GM12892 (cell line): ENCODE measurements around the gene PROCR.
"Not testable (repeated sequence)": the region's sequence is repeated elsewhere in the genome, so short reads cannot be mapped to it uniquely, and the experiment has no call there.

ENCODE experiments used
- DNase-seq: peaks from one replicate; pipeline ENCODE4 v3.0.0; 2011; ENCODE audit not compliant: insufficient read length
- FAIRE-seq: peaks from 2 replicates; lab custom pipeline; 2011; peaks lifted over from hg19 to GRCh38; lab: Jason Lieb, UNC
- POLR2A ChIP-seq: IDR thresholded peaks from 2 replicates; pipeline ENCODE4 v1.6.1; 2011; ENCODE audit warnings: low read depth, low read length, control low read depth
- POLR2AphosphoS5 ChIP-seq: IDR thresholded peaks from 2 replicates; pipeline ENCODE4 v1.6.1; 2011; ENCODE audit warnings: low read depth, low read length, control low read depth
- TAF1 ChIP-seq: IDR thresholded peaks from 2 replicates; pipeline ENCODE4 v1.6.1; 2011; ENCODE audit warnings: low read depth, mild to moderate bottlenecking, control low read depth, low read length, borderline replicate concordance

PROCR gene

GRCh38 chr20:35187584-35188190 is 15.8 kb downstream of the PROCR start:
- TF ChIP-seq POLR2AphosphoS5: no peak
- TF ChIP-seq TAF1: no peak
- TF ChIP-seq POLR2A: no peak
- FAIRE-seq (no peak), DNase-seq (no peak)

DNA sequence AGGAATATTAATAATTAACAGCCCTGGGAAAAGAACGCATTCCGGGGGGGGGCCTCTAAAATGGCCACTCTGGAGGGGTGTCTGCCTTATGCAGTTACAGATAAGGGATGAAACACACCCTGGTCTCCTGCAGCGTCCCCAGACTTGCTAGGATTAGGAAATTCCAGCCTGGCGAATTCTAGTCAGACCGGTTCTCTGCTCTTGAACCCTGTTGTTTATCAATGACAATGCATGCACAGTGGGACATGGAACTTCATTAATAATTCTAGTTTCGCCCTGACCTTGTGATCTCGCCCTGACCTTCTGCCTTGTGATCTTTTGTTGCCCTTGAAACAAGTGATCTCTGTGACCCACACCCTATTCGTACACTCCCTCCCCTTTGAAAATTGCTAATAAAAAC is 17.4 kb downstream of the PROCR start:
- FAIRE-seq, DNase-seq: not testable (repeated sequence)

GRCh38 chr20:35190556-35190955 is 18.7 kb downstream of the PROCR start:
- FAIRE-seq (no peak), DNase-seq (no peak)
- TF ChIP-seq TAF1 (no peak), POLR2A (no peak), POLR2AphosphoS5 (no peak)

DNA sequence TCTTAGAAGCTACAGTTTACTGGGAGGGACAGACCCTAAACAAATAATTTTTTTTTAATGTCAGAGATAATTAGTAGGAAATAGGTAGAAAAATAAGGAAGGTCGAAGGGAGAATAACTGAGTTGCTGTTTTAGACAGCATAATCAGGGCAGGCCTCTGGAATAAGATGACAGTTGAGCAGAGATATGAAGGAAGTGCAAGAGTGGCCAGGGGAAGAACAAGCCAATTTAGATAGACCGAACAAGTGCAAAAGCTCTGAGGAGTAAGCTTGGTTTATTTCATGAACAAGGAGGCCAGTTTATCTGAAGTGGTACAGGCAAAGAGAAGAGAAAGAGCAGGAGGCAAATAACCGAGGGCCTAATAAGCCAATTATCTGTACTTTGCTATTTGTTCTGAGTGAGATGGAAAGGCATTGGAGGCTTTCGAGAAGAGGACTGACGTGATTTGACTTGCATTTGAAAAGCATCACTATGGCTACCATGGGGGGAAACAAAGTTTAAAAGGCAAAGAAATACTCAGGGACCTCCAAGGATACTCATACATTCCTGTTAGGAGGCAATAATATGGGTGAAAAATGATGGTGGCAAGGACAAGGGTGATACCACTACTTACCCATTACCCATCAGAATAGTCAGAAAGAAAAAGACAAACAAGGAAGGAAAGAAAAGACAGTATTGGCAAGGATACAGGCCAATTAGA is 19.7 kb downstream of the PROCR start:
- FAIRE-seq (no peak), DNase-seq (no peak)
- TF ChIP-seq POLR2AphosphoS5 (no peak), TAF1 (no peak), POLR2A (no peak)

DNA sequence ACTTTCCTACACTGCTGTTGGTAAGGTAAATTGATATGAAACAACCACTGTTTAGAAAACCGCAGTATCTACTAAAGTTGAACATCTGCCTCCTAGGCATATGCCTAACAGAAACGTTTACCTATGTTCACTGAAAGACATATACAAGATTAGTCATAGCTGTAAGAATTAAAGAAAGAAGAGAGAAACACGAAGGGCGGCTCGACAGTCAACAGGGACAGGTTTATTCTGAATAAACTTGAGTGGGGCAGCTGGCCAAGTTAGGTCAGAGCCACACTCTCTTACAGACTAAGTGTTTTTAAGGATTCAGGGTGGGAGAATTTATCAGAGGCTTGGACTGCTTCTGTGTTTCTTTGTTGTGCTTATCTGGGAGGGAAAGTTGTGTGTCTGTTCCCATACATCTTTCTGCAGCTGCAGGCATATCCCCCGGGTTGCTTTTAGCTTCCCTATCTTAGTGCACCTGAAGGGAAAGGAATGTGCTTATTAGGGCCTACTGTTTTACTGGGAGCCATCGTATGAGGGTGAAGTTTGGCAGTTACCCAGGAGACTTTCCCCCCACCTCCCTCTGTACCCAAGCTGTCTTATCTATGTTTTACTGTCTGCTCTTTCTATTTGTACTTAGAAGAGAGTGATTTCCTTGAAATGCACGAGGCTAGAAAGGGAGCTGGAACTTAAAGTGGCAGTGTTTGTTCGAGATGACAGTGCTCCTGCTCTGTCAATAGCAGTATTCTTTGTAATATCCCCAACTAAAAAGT is 20.4 kb downstream of the PROCR start:
- no peak for FAIRE-seq
- no peak for DNase-seq
- TF ChIP-seq POLR2AphosphoS5: no peak
- no peak for TF ChIP-seq POLR2A
- TF ChIP-seq TAF1: no peak

DNA sequence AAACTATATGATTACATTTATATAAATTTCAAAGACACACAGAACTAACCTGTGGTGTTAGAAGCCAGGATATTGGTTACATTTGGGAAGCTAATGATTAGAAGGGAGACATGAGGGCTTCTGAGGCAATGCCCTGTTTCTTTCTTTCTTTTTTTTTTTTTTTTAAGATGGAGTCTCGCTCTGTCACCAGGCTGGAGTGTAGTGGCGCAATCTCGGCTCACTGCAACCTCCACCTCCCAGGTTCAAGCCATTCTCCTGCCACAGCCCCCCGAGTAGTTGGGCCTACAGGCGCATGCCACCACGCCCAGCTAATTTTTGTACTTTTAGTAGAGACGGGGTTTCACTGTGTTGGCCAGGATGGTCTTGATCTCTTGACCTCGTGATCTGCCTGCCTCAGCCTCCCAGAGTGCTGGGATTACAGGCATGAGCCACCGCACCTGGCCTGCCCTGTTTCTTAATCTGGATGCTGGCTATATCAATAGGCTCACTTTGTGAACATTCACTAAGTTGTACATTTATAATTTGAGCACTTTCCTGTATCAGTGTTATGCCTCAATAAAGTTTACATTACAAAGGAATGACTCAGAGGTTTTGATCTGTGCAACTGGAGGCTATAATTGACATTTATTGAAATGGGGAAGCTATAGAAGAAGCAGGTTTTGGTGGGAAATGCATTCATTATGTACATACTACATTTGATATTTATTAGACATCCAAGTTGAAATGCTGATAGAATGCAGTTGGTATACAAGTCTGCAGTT is 21.3 kb downstream of the PROCR start:
- not testable (repeated sequence) for FAIRE-seq, DNase-seq

DNA sequence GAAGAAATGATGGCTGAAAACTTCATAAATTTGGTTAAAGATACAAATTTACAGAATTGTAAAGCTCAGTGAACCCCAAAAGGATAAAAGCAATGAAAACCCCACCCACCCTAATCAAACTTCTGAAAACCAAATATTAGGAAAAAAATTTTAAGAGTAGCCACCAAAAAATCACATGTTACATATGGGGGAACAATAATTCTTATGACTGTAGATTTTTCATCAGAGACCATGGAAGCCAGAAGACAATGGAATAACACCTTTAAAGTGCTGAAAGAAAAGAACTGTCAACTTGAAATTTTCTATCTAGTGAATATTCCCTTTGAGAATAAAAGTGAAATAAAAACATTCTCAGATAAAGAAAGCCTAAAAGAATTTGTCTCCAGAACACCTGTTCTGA is 24.4 kb downstream of the PROCR start:
- TF ChIP-seq POLR2AphosphoS5: no peak
- TF ChIP-seq TAF1: no peak
- TF ChIP-seq POLR2A: no peak
- FAIRE-seq (no peak), DNase-seq (no peak)

DNA sequence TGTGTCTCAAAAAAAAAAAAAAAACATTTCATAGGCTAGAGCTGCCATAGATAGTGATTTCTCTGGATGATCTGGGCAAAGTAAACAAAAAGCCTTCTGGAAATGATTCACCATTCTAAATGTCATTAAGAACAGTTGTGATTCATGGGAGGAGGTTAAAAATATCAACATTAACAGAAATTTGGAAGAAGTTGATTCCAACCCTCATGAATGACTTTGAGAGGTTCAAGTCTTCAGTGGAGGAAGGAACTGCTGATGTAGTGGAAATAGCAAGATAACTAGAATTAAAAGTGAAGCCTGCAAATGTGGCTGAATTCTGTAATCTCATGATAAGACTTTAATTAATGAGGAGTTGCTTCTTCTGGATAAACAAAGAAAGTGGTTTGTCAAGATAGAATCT is 27.9 kb downstream of the PROCR start:
- no peak for DNase-seq

DNA sequence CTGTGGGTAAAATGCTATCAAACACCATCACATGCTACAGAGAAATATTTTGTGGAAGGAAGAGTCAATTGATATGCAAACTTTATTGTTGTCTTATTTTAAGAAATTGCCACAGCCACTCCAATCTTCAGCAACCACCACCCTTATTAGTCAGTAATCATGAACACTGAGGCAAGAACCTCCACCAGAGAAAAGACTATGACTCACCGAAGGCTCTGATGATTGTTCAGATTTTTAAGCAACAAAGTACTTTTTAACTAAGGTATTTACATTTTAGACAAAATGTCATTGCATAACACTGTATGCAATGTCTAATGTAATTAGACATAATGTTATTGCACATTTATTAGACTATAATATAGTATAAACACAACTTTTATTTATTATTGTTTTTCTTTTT is 28.4 kb downstream of the PROCR start:
- TF ChIP-seq POLR2AphosphoS5 (no peak), TAF1 (no peak), POLR2A (no peak)
- DNase-seq (no peak), FAIRE-seq (no peak)

More for the DNA sequence above, 27.9 kb downstream of the PROCR start:
- no peak for FAIRE-seq
- TF ChIP-seq TAF1: no peak

GRCh38 chr20:35201467-35201866 is 29.6 kb downstream of the PROCR start:
- not testable (repeated sequence) for DNase-seq, FAIRE-seq

GRCh38 chr20:35206802-35207201 is 34.9 kb downstream of the PROCR start:
- FAIRE-seq: no peak
- TF ChIP-seq POLR2A: no peak
- no peak for TF ChIP-seq TAF1
- TF ChIP-seq POLR2AphosphoS5: no peak
- DNase-seq: no peak
